DND-41 (cell line): ENCODE measurements around the gene EXOC3L4.

ENCODE experiments used
- ATAC-seq: fragments of 200-7000 bp; cut with Tn5 transposase; 3 replicates; pipeline ENCODE4 v1.9.1; 2021; ENCODE audit warnings: low read depth; ENCODE audit not compliant: insufficient read depth
- DNase-seq: peaks from one replicate; pipeline ENCODE4 v3.0.0-alpha.2; 2020
- H2AFZ ChIP-seq: 2 replicates; pipeline ENCODE4 v1.6.0; 2012; ENCODE audit warnings: low read depth, low read length
- H3K27ac ChIP-seq: 2 replicates; pipeline ENCODE4 v1.5.1; 2012; ENCODE audit warnings: low read length, inconsistent platforms
- H3K27me3 ChIP-seq: fragments of 200-600 bp; sonication (generic); 2 replicates; pipeline ENCODE4 v1.6.0; 2012; ENCODE audit warnings: low read length, mild to moderate bottlenecking, inconsistent platforms; ENCODE audit not compliant: insufficient read depth, poor library complexity
- H3K36me3 ChIP-seq: 2 replicates; pipeline ENCODE4 v1.5.1; 2012; ENCODE audit warnings: low read length, inconsistent platforms; ENCODE audit not compliant: insufficient read depth
- H3K4me1 ChIP-seq: 2 replicates; pipeline ENCODE4 v1.5.1; 2012; ENCODE audit warnings: mild to moderate bottlenecking, low read length; ENCODE audit not compliant: insufficient read depth
- H3K4me2 ChIP-seq: 2 replicates; pipeline ENCODE4 v1.6.0; 2012; ENCODE audit warnings: mild to moderate bottlenecking, moderate library complexity, low read length, inconsistent platforms; ENCODE audit not compliant: insufficient read depth
- H3K4me3 ChIP-seq, 2 experiments: fragments of 200-600 bp in 1 of 2; shearing (Covaris generic) in 1 of 2; 2 replicates each; pipeline ENCODE4 v1.5.1; 2012 to 2016; ENCODE audit warnings: inconsistent platforms in 2 of 2, low read length in 2 of 2, mild to moderate bottlenecking in 2 of 2, low read depth in 1 of 2, moderate library complexity in 1 of 2
- H3K79me2 ChIP-seq: 2 replicates; pipeline ENCODE4 v1.6.0; 2012; ENCODE audit warnings: low read length, inconsistent platforms; ENCODE audit not compliant: insufficient read depth
- H3K9ac ChIP-seq: 2 replicates; pipeline ENCODE4 v1.6.0; 2012; ENCODE audit warnings: low read depth, mild to moderate bottlenecking, inconsistent platforms, low read length, moderate library complexity
- H3K9me3 ChIP-seq: 2 replicates; pipeline ENCODE4 v1.5.1; 2012; ENCODE audit warnings: low read length, moderate library complexity, mild to moderate bottlenecking, inconsistent platforms; ENCODE audit not compliant: insufficient read depth, severe bottlenecking
- H4K20me1 ChIP-seq: 2 replicates; pipeline ENCODE4 v1.6.0; 2012; ENCODE audit warnings: low read length; ENCODE audit not compliant: insufficient read depth
- CTCF ChIP-seq: IDR thresholded peaks from 2 replicates; pipeline ENCODE4 v1.5.1; 2012; ENCODE audit warnings: borderline replicate concordance, low read length, moderate library complexity, mild to moderate bottlenecking; ENCODE audit not compliant: poor library complexity, severe bottlenecking; ENCODE audit errors: extremely low read depth
- EZH2 ChIP-seq: IDR thresholded peaks from 3 replicates; pipeline ENCODE4 v1.6.1; 2012; ENCODE audit warnings: borderline replicate concordance, low read depth, mild to moderate bottlenecking, moderate library complexity, low read length, inconsistent platforms; ENCODE audit not compliant: severe bottlenecking

Gene EXOC3L4

GRCh38 chr14:103132381-103133209 lies 38.1 kb downstream of the EXOC3L4 start:
- H3K9ac ChIP-seq: no peak overlapping the region
- H3K9me3 ChIP-seq: no peaks in the 10 kb centered on the region
- DNase-seq: no peak
- H3K79me2 ChIP-seq: no peaks in the 10 kb centered on the region
- H3K36me3 ChIP-seq: no peaks in the 10 kb centered on the region
- H3K4me1 ChIP-seq: no peaks in the 10 kb centered on the region
- H4K20me1 ChIP-seq: peaks cover 5% of the 10 kb centered on the region; the same call in 1 of the 2 replicates
- TF ChIP-seq EZH2 (no peak), CTCF (no peak)
- no peak overlapping the region for H2AFZ ChIP-seq
- no peak for ATAC-seq
- no peak overlapping the region for H3K4me2 ChIP-seq
- H3K27me3 ChIP-seq: no peaks in the 10 kb centered on the region
- no peak overlapping the region for H3K27ac ChIP-seq
- H3K4me3 ChIP-seq: no peak overlapping the region

- H2AFZ ChIP-seq: no peak overlapping the region
- no peaks in the 10 kb centered on the region for H3K79me2 ChIP-seq
- ATAC-seq (no peak), DNase-seq (no peak)
- no peaks in the 10 kb centered on the region for H3K4me1 ChIP-seq
- TF ChIP-seq EZH2 (no peak), CTCF (no peak)
- no peak overlapping the region for H3K4me3 ChIP-seq
- H4K20me1 ChIP-seq: peaks cover 5% of the 10 kb centered on the region; the same call in 1 of the 2 replicates
- H3K4me2 ChIP-seq: no peak overlapping the region
- no peaks in the 10 kb centered on the region for H3K9me3 ChIP-seq
- no peaks in the 10 kb centered on the region for H3K27me3 ChIP-seq
- H3K27ac ChIP-seq: no peak overlapping the region
- no peak overlapping the region for H3K9ac ChIP-seq
- no peaks in the 10 kb centered on the region for H3K36me3 ChIP-seq
Measured at GRCh38 chr14:103133210-103134140, 39.0 kb downstream of the EXOC3L4 start.

GRCh38 chr14:103134405-103134804 lies 39.9 kb downstream of the EXOC3L4 start:
- TF ChIP-seq EZH2: no peak
- TF ChIP-seq CTCF: no peak
- Histone ChIP-seq H3K36me3 (no peaks in the 10 kb centered on the region), H3K27ac (no peak overlapping the region), H3K27me3 (no peaks in the 10 kb centered on the region), H3K4me2 (no peak overlapping the region), H3K79me2 (no peaks in the 10 kb centered on the region), H2AFZ (no peak overlapping the region), H3K4me1 (no peaks in the 10 kb centered on the region), H3K9me3 (no peaks in the 10 kb centered on the region), H3K4me3 (no peak overlapping the region), H3K9ac (no peak overlapping the region), H4K20me1 (peaks cover 5% of the 10 kb centered on the region; the same call in 1 of the 2 replicates)
- ATAC-seq: no peak
- DNase-seq: no peak
